RWPE1 (cell line): ENCODE results near the gene CYTH1.

Experiments used
- CTCF ChIA-PET: fragments of 350-600 bp; sonication (Branson Sonifier 250); formaldehyde crosslinking; extraction: SDS; loops from one replicate; lab custom pipeline; 2021; lab: Yijun Ruan, JAX
- POLR2A ChIA-PET: fragments of 400-600 bp; formaldehyde crosslinking; extraction: SDS; loops from one replicate; lab custom pipeline; 2020; ENCODE audit warnings: antibody characterized with exemption; ENCODE audit not compliant: low non-redundant PET; lab: Yijun Ruan, JAX
- DNase-seq: peaks from one replicate; pipeline ENCODE4 v3.0.0; 2012; ENCODE audit warnings: low spot score
- H3K27ac ChIP-seq: fragments of 450-650 bp; 2 replicates; pipeline ENCODE4 v1.5.1; 2017
- CTCF ChIP-seq: fragments of 450-650 bp; conservative IDR thresholded peaks from 2 replicates; pipeline ENCODE4 v1.5.1; 2017; ENCODE audit warnings: low read depth, mild to moderate bottlenecking

The CYTH1 gene

DNA sequence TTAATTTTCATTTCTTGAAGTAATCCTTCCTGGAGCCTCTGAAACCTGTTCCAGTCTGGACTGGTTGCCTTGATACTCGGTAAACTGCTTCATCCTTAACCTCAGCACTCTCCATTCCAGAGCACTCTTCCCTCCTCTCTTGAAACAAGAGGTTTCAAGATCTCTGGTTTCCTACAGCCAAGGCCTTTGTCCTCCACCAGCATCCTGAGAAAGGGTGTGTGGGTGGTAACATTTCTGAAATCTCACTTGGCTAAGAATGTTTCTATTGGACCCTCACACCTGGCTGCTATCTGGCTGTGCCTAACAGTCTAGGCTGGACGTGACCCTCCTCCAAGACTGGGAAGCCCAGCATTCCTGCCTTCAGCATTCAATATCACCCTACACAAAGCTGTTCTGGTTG, 99.7 kb downstream of the CYTH1 start:
- ChIA-PET POLR2A (no interaction called here), CTCF (no interaction called here)
- DNase-seq, result no peak
- no peak for TF ChIP-seq CTCF
- H3K27ac ChIP-seq, result peak overlapping the region; percentile 53

DNA sequence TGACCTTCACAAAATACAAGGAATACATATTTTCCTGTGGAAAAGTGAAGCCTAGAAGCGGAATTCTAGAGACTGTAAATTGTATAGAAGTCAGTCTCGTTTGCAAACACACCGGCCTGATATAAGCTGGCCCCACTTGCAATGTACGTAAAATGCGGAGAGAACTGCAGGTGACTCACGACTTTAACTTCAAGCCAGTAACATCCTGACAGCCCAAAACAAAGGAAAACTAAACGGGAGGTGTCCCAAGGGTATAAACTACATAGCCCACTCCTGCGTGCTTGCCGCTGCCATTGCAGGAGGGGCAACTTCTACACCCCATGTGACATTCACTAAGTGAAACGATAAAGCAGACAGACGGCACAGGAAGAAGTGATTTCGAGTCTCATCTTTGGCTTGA, 101.6 kb downstream of the CYTH1 start:
- peak overlapping the region; percentile 98 for H3K27ac ChIP-seq

DNA sequence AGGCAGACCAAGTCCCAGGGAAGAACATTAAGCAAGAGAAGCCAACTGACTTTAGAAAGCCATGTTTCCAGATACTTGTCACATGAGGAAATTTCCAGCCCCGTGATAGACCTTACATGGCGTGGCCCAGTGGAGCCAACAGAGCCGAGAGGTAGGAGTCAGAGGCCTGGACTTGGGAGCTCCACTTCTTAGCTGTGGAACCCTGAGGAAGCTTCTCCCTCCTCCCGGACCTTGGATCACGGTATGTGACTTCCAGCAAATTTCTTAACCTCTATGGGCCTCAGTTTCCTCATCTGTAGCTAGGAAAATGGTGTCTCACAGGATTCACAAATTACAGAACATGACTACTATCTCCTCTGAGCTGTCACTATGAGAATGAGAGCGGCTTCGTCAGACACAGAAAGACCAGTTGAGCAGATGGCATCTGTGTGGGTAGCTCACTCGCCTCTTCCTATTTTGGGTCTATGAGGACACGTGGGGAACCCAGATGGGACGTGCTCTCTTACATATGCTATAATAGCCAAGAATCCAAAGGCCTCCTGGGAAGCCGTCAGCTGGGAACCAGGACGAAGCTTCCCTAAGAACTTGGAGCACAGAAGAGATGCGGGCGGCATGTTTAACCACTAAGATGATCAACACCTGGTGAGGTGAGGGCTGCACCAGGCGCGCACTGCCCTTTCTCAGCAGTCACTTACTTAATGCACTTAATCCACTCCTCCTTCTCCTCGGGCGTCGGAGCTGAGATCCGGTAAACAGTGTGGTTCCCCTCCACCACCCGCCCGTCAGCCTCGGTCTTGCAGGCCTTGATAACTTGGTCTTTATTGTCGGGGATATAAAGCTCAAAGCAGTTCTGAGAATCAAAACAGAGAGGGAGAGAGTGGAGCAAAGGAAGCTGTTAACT, 102.3 kb downstream of the CYTH1 start:
- DNase-seq, result no peak
- no peak for TF ChIP-seq CTCF
- ChIA-PET CTCF (interaction anchor here (0.6 to 1.1 kb wide), 2 partner anchors 29 to 49 kb away, joined by 3 read pairs; no protein-coding TSS in a partner anchor), POLR2A (no interaction called here)
- H3K27ac ChIP-seq, result peak overlapping the region; percentile 98

More for the DNA sequence above, 101.6 kb downstream of the CYTH1 start:
- peak; percentile 32 for DNase-seq
- no peak for TF ChIP-seq CTCF
- ChIA-PET CTCF (interaction anchor here (0.6 kb wide), 1 partner anchor 50 kb away, joined by 3 read pairs; no protein-coding TSS in a partner anchor), POLR2A (no interaction called here)

DNA sequence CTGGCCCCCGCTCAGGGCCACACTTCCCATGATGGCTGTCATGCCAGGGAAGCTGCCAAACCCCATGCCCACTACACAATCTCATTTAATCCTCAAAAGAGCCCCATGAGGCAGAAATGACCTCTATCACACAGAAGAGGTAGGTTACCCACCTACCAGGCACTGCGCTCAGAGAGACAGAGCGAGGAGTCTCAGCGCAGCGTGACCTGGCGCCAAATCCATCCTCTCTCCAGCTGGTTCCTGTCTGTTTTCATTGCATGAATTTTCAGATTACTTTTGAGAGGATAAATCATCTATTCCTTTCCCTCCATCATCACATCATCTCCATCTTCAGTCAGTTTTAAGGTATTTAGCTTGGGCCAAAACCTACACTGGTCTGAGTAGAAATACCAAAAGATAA, 103.4 kb downstream of the CYTH1 start:
- ChIA-PET POLR2A (no interaction called here), CTCF (interaction anchor here (1.1 kb wide), 1 partner anchor 30 kb away, joined by 3 read pairs; no protein-coding TSS in a partner anchor)
- peak overlapping the region; percentile 98 for H3K27ac ChIP-seq
- no peak for TF ChIP-seq CTCF
- no peak for DNase-seq

GRCh38 chr17:78678222-78678557, 103.9 kb downstream of the CYTH1 start:
- no peak for TF ChIP-seq CTCF
- ChIA-PET POLR2A (no interaction called here), CTCF (interaction anchor here (0.6 to 1.2 kb wide), 2 partner anchors 30 to 91 kb away, joined by 3 to 4 read pairs; no protein-coding TSS in a partner anchor)
- peak overlapping the region; percentile 98 for H3K27ac ChIP-seq
- DNase-seq, result no peak

DNA sequence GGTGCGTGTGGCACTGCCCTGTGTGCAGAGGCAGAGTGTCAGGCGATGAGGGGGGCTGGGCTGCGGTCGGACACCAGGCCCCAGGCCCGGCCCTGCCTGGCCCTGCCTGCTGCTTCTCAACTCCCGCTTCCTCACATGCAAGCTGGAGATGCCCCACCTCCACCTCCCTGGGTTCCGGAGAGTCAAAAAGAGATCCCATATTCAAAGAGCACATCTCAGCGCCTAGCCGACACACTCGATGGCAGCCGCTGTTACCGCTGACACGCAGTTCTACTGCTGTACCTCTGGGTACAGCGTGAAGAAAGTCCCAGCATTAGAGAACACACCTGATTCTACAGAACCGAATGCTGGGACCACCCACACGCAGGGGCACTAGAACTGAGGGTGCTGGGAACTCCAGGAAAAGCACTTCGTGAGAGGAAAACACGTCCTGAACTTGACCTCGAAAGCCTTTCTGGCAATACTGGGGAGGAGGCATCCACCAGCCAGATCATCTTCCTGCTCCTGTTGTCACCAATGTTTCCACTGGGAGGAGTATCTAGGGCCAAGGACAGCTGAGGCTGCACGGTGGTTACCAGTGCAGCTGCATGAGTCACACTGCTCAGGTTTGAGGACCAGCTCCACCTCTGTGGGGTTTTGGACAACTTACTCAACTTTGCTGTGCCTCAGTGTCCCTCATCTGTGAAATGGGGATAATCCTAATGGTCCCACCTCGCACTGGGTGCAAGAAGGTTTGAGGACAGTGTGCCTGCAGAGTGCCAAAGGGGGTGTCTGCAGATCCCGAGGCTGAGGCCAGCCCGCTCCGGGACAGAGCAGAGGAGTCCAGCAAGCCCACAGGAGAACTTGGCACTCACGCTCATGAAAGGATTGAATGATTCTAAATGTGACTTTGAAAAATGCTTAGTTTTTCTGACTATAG, 104.5 kb downstream of the CYTH1 start:
- TF ChIP-seq CTCF, result no peak
- POLR2A ChIA-PET, result no interaction called here
- CTCF ChIA-PET, result interaction anchor here (0.6 to 1.2 kb wide), 3 partner anchors 30 to 91 kb away, joined by 3 to 4 read pairs (median 3); no protein-coding TSS in a partner anchor
- H3K27ac ChIP-seq, result peak overlapping the region; percentile 98
- DNase-seq, result no peak
